GM18520 (cell line): ENCODE data around the gene CINP.

Source experiments
- ATAC-seq: cut with Tn5 transposase; IDR thresholded peaks from one replicate; pipeline ENCODE4 v1.9.1; 2021; ENCODE audit not compliant: unreplicated experiment

Gene CINP

DNA sequence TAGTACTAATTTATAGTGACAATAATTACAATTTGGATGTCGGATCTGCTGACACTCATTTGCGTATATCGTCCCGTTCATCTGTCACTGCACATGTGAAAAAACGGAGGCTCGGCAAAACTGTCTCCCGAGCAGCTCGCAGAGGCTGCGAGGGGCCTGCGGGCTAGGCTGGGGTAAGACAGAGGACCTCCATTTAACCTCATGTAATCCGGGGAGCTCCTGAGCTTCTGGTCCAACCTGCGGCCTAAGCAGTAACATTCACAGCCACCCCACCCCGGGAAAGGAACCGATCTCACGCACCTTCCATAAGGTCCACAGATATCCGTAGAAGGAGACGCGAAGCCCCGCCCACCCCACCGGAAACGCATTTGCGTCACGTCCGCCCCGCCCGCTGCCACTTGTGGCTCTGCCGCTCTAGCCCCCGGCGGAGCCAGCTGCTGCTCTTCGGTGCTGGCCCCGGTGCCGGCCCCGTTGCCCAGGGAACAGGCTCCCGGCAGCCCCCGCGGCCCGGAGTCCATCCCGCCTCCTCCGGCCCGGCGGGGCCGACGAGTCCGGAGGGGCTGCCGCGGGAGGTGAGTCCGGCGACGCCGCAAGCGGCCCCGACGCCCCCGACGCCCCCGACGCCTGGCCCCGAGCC is at the start of gene CINP, which contains the start of gene TECPR2:
TSS of gene CINP (minus strand) at position 346 of the 637 bp plus-strand sequence. CDS start at position 307, 39 bp downstream.
TSS of gene TECPR2 (plus strand) at position 397 of the 637 bp plus-strand sequence. CDS start 13,781 bp downstream, outside the sequence.
- peak; percentile 79 for ATAC-seq

DNA sequence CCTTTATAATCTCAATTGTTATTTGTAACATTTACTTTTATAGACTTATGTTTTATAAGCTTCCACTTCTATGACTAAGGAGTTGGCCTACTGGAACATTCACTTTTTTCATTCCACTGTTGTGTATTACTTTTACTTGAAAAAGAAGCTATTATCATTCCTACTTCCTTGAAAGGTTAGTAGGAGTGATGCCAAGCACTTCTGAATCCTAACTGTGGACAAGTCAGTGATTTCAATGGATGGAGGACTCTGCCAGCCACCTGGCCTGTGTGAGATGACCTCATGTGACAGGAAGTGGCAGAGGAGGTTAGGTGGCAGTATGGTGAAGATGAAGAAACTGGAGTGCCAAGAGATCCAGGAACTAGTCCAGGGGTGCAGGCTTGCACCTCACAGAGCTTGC is 46.0 kb upstream of the CINP start:
- ATAC-seq: no peak

DNA sequence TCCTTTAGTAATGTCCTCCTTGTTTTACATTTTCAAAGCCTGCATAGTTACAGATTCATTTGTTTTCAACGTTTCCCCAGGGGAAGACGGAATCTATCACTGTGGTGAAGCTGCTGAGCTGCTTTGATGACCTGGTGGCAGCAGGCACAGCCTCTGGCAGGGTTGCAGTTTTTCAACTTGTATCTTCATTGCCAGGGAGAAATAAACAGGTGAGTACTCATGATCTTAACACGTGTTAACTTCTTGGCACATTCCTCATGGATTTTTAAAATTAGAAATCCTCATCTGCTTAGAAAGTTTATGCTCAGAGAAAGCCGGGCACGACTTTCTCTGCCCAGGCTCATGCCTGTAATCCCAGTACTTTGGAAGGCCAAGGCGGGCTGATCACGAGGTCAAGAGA is 44.6 kb upstream of the CINP start:
- ATAC-seq: no peak

DNA sequence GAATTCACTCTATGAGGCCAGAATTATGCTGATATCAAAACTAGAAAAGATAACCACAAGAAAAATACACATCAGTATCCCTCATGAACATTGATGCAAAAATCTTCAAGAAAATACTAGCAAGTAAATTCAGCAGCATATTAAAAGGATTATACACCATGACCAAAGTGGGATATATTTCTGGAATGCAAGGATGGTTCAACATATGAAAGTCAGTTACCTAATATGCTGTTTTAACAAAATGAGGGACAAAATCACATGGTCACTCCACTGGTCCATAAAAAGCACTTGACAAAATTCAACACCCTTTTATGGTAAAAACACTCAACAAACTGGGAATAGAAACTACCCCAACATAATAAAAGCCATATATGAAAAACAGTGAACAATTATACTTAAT is 40.3 kb upstream of the CINP start:
- no peak for ATAC-seq

DNA sequence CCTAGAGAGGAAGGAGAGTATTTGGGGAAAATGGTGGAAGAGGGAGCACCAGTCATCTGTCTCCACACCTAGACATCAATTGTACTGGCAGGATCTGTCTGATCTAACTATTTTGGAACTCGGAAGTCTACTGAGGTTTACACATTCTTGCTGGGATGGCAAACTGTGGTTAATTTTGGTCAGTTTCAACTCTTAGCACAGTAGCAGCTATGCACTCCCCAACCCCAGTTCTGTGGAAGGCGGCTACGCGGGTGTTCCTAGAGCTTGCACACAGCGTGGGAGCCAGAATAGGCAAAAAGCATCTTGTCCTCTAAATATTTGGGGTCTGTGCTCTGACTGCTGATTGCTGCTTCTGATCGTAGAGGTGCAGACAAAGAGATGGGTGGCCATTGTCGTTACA is 33.8 kb upstream of the CINP start:
- no peak for ATAC-seq

DNA sequence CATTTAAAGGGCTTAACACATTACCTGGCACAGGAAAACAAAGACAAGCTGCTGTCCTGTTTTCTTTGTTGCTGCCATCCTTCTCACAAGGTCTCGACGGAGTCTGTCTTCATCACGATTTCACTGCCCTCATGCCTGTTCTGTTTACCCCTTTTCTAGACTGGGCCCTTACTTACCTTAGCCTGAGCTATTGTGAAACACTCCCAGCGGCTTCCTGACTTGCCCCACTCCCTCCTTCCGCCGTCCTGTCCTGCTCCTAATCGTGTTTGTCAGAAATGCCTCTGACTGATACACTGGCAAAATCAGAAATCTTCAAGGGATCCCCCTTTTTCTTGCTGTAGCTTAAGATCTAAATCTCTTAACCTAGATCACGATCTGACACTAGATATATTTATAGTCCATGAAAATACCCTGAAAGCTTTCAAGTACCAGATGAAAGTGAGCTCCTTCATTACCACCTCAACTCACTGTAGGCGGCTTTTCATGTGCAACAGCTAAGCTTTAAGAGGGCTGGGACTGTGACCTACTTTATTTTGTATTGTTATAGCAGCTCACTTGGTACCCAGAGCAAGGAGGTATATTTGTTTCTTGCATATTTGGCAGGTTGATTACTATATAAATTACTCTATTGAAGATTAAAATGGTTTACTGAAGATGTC is 32.2 kb upstream of the CINP start:
- no peak for ATAC-seq

DNA sequence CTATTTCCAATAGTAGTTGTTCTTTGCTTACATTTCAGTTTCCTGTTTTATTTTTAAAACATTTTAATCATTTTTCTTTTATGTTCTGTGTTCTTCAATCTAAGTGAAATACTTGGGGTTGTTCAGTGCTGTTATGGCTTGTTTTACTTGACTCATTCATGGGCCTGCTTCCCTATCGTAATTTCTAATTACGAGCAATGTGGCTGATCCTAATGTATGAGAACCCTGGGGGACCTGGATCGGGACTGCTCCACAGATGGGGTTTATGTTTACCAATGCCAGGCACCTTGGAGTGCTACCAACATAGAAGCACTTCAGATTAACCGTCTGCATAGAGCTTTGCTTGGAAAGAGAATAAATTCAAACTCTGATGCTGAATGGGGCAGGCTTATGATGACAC is 29.8 kb upstream of the CINP start:
- no peak for ATAC-seq

DNA sequence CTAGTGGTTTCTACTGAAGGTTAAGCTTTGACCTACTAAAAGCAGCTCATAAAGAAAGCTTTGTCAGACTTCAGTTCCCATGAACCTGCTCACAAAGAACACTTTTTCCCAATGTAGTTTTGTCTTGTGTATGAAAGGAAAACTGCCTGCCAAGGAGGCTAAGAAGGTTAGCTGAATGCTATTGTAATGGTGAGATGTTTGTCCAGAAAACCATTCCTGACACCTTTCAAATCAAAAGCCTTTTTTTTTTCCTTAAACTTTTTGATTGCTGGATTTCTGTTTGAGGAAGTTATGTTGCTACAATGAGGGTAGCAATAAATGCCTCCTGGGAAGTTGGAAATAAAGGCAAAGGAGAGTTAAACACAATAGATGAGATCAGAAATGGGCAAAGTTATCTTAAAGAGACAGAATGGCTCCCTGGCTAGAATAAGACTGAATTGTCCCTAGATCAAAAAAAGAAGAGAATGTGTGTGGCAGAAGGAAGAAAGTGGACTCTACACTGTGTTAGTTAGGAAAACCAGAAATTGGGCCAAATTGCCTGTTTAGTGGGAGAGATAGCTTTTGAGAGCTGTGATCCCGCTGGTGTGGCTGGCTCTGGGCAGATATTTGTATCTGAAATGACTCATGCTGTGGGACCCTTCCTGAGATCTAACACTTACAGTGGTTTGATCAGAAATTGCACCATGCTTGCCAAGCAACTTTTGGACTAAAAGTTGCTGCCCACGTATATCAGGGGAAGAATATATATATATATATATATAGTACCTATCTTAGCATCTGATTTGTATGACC is 27.6 kb upstream of the CINP start:
- ATAC-seq: no peak

DNA sequence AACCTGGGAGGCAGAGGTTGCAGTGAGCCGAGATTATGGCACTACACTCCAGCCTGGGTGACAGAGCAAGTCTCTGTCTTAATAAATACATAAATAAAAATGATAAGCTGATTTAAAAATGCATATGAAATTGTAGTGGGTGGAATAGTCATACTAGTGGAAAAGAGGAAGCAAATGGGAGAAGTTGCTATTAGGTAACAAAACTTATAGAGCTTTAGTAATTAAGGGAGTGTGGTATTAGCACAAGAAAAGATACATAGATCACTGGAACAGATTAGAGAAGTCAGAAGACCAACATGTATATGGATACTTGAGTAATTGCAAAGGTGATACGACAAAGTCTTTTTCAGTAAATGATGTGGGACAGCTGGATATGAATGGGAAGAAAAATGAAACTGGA is 26.6 kb upstream of the CINP start:
- ATAC-seq: no peak

DNA sequence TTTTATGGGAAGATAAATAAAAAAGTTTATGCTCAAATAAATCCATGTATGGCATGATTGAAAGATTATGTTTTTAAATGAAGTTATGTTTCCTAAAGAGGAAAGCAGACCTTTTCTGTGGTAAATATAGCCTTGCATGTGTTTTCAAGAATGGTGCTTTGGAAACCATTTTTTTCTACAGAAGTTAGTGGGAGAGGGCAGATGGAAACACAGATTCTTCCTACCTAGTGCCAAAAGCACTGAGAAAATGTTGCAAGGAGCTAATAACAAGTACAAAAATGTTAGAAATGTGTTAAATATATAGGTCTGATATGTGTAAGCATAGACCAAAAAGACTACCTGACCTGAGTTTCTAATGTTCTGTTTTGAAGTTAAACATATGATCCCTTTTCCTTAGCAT is 24.4 kb upstream of the CINP start:
- no peak for ATAC-seq

DNA sequence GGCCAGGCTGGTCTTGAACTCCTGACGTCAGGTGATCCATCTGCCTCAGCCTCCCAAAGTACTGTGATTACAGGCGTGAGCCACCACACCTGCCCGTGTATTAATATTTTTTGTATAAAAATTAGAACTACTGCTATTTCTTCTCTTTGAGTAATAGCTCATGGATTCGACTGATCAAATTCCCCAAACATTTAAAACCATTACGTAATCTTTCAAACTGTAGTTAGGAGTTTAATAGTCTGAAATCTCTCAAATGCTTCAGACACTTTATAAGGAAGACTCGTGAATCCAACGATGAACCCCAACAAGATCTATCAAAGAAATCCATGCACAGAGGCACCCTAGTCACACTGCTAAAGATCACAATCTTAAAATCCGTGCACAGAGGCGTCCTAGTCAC is 16.1 kb upstream of the CINP start:
- no peak for ATAC-seq

DNA sequence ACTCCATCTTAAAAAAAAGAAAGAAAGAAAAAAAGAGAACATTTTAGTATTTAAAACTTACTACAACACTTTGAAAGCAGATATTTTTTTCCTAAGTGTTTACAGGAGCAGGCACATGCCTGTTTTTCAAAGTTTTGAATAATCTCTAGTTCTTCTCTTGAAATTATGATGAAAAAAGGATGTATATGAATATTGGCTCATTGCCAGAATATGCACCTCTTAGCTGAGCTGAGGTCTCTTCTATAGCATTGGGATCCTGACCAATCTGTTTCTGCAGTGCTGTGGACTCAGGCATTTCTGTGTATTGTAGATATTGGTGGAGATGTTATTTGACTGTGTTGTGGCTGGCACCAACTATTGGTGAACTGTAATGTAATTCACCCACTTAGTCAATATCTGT is 15.0 kb upstream of the CINP start:
- ATAC-seq: no peak

DNA sequence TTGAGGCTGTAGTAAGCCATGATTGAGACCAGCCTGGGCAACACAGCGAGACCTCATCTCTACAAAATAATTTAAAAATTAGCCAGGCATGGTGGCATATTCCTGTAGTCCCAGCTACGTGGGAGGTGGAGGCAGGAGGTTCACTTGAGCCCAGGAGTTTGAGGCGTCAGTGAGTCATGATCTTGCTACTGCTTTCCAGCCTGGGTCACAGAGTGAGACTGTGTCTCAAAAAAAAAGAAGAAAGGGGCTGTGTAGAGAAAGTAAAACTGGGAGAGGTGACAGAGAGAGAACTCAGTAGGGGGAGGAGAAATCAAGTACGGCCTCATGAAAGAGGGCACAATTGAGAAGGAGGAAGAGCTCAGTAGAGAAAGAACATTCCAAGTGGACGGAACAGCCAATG is 12.4 kb upstream of the CINP start:
- no peak for ATAC-seq

DNA sequence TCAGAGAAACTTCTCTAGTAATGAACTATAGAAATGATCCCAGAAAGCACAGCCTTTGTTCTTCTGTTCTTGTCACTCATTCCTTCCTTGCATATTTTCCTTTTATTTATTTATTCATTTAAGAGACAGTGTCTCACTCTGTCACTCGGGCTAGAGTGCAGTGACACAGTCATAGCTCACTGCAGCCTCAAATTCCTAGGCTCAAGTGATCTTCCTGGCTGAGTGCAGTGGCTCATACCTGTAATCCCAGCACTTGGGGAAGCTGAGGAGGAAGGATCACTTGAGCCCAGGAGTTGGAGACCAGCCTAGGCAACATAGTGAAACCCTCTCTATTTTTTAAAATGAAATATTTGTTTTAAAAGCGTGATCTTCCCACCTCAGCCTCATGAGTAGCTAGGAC is 11.6 kb upstream of the CINP start:
- ATAC-seq: no peak

DNA sequence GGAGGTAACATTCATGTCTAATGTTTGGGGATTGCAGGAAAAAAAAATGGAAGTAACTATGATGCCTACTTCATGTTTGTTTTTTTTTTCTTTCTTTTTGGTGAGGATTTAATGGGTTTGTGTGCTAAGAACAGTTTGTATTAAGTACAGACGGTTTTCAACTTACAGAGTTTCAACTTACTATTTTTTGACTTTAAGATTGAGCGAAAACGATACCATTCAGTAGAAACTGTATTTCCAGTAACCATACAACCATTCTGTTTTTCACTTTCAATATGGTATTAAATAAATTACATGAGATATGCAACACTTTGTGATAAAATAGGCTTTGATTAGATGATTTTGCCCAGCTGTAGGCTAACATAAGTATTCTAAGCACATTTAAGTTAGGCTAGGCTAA is 10.4 kb upstream of the CINP start:
- ATAC-seq: no peak

DNA sequence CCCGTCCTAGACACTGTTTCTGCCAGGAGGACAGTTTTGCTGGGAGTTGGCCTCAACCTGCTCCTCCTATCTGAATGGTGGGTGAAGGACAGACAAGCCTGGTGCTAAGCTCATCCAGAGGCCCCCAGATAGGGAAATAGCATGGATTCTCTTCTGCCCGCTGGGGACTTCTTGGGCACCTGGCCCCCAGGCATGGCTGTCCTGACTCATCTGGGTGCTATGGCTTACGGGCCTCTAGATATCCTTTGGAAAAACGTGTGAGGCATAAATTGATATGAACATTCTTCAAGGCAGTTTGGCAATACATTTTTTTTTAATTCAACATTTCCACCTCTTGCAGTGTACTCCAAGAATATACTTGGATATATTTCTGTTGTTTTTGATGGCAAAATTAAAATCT is 8.7 kb upstream of the CINP start:
- ATAC-seq: no peak

DNA sequence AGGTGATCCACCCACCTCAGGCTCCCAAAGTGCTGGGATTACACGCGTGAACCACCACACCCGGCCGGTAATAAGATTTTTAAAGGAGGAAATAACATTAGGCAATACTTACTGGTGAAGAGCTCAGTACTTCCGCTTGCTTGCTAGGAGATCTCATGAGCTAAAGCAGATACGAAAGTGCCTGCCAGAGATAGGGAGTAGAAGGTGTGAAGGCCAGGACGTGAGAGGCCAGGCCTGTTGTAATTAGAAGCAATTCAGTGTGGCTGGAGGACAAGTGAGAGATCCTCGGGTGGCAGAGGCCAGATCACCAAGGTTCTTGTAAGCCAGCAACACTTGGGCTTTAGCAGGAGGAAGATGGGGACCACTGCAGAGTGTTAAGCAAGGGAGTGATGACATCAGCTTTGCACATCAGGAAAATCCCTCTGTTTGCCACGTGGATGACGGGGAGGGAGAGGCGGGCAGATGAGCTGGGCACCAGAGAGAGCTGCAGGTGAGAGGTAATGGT is 7.7 kb upstream of the CINP start:
- ATAC-seq: no peak

DNA sequence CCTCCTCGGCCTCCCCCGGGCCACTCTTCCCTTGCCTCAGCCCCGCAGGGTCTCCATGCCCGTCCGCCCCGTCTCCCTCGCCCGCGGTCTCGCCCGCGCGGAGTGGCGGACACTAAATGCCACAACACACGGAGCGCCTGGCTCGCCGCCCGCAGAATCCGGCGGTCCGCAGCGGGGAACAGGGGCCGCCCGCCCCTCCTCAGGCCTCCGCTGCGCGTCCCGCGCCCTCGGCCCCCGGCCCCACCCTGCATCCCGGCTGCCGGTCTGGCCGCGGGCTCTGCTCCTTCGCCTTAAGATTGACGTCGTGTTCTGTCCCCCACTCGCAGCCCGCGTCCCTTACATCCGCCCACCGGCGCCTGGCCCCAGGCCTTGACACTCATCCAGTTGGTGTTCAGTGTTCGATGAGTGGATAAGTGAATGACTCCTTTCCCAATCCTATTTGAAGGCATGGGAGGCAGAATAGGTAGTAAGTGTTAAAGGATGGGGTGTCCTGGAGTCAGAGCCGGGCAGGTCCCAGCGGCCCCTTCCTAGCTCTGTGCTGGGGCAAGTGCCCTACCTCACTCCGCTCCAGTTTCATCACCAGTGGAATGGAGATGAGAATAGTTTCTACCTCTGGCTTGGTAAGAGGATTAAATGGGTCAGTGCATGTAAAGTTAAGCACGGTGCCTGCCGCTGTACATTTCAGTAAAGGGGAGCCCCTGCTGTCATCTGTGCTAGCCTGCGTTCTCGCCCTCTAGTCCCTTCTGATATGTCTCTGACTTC is 673 bp upstream of the CINP start:
- peak; percentile 8 for ATAC-seq

DNA sequence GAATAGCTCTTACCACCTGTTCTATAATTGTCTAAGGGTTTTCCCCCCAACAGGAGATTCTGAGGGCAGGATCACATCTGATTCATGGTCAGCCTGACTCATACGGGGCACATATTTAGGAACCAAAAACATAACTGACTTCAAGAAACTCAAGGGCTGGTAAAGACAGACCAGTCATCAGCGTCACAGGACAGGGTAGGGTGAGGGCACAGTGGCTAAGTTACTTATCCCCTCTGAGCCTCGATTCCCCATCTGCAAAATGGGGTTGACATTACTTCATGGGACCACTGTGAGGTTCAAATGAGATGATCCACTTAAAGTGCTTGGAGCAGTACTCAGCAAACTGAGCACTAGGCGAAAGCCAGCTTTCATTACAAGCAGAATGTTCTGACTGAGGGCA is 606 bp downstream of the CINP start:
- no peak for ATAC-seq

DNA sequence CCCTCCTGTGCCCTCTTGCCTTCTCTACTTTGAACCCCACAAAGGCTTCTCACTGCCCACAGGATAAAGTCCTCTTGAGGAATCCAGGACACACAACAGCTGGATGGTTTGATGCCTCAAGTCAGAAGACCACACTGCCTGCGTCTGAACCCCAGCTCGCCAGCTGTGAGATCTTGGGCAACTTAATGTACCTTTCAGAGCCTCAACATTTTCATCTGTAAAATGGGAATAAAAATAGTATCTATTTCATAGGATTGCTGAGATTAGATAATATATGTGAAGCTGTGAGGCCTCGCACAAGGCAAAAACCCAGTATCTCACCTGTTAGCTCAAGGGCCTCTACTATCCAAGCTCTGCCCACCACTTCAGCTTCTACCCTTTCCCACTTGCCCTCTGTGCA is 2.3 kb downstream of the CINP start:
- no peak for ATAC-seq

DNA sequence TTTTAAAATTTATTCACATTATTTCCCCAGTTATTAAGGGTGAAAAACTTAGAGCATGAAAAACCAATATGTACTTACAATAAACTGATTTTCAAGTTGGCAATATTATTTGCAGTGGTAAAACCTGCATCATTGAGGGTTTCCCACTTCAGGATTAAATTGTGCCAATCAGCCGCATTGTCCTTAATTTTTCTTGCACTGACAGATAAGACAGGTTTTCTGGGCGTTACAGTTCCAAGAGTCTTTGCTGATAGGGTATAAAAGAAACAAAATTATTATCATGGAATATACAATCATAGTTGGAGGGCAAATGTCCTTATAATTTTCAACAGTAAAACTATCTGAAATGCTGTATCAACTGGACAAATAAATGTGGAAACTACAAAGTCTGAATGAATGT is 3.3 kb downstream of the CINP start:
- ATAC-seq: no peak
